PFSK-1 (cell line): ENCODE results near the gene BASP1.

Experiments
- FOXP2 ChIP-seq: optimal IDR thresholded peaks from 2 replicates; pipeline ENCODE3; 2011; ENCODE audit warnings: borderline replicate concordance, control low read depth, inconsistent platforms; ENCODE audit not compliant: insufficient read depth; ENCODE audit errors: extremely low read length, extremely low read depth
- POLR2AphosphoS5 ChIP-seq: IDR thresholded peaks from 2 replicates; pipeline ENCODE4 v1.6.1; 2012; ENCODE audit warnings: low read depth, mild to moderate bottlenecking, control low read depth, low read length, moderate library complexity
- REST ChIP-seq, 2 experiments: IDR thresholded peaks; 2 replicates each; pipeline versions ENCODE4 v1.6.1 to v1.8.0; 2011 to 2012; ENCODE audit warnings: low read depth in 2 of 2, low read length in 2 of 2, control low read depth in 1 of 2, inconsistent platforms in 1 of 2, mild to moderate bottlenecking in 1 of 2, moderate library complexity in 1 of 2; ENCODE audit not compliant: insufficient read depth in 1 of 2
- SIN3A ChIP-seq: IDR thresholded peaks from 2 replicates; pipeline ENCODE4 v1.6.1; 2012; ENCODE audit warnings: mild to moderate bottlenecking, low read length, moderate library complexity, borderline replicate concordance; ENCODE audit not compliant: insufficient read depth
- TAF1 ChIP-seq: IDR thresholded peaks from 2 replicates; pipeline ENCODE4 v1.6.1; 2012; ENCODE audit warnings: low read length, control low read depth, borderline replicate concordance; ENCODE audit not compliant: insufficient read depth

Gene BASP1

GRCh38 chr5:17315710-17316221 lies 98.3 kb downstream of the BASP1 start:
- no peak for TF ChIP-seq REST (IDR thresholded peaks at IDR 0.05; ENCODE audit: insufficient read depth in 1 of 2, low read depth in 2 of 2, low read length in 2 of 2)
- TF ChIP-seq FOXP2 = no peak
- no peak for TF ChIP-seq TAF1
- TF ChIP-seq POLR2AphosphoS5 = no peak
- TF ChIP-seq SIN3A = no peak

GRCh38 chr5:17316970-17317459 lies 99.6 kb downstream of the BASP1 start:
- no peak for TF ChIP-seq FOXP2
- TF ChIP-seq POLR2AphosphoS5 = no peak
- no peak for TF ChIP-seq TAF1
- no peak for TF ChIP-seq REST (IDR thresholded peaks at IDR 0.05; ENCODE audit: insufficient read depth in 1 of 2, low read depth in 2 of 2, low read length in 2 of 2)
- TF ChIP-seq SIN3A = no peak

- no peak for TF ChIP-seq SIN3A
- no peak for TF ChIP-seq FOXP2
- TF ChIP-seq POLR2AphosphoS5 = no peak
- no peak for TF ChIP-seq TAF1
- TF ChIP-seq REST (IDR thresholded peaks at IDR 0.05; ENCODE audit: insufficient read depth in 1 of 2, low read depth in 2 of 2, low read length in 2 of 2) = no peak
Observed at GRCh38 chr5:17317473-17317872, 100.0 kb downstream of the BASP1 start.

GRCh38 chr5:17325770-17326599 lies 108.6 kb downstream of the BASP1 start:
- TF ChIP-seq FOXP2 (no peak), TAF1 (no peak), POLR2AphosphoS5 (no peak), REST (IDR thresholded peaks at IDR 0.05; ENCODE audit: insufficient read depth in 1 of 2, low read depth in 2 of 2, low read length in 2 of 2) (no peak), SIN3A (no peak)
